ENCODE data around the gene L3MBTL4.

The L3MBTL4 gene

DNA sequence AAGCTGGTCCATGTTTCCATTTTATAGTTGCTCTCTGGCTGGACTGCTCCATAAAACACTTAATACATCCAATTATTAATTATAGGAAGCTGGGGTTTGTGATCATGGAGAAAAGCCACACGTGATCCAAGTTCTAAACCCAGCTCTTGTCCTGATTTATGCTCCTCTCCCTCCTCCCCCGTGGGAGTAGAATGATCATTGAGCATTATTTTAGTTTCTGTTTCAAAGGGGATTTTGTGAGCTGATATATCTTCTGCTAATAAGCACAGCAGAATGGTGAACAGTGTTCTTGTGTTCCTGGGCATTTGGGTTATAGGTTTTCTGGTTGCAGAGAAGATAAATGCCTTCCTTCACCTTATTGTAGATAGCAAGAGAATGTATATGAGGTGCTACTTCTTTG is 383.7 kb downstream of the L3MBTL4 start:
- H3K4me3 ChIP-seq (ENCODE audit: low read depth, low read length): no peak overlapping the region
- no peak for DNase-seq (ENCODE audit: low read depth)
- TF ChIP-seq, protein P1, sequence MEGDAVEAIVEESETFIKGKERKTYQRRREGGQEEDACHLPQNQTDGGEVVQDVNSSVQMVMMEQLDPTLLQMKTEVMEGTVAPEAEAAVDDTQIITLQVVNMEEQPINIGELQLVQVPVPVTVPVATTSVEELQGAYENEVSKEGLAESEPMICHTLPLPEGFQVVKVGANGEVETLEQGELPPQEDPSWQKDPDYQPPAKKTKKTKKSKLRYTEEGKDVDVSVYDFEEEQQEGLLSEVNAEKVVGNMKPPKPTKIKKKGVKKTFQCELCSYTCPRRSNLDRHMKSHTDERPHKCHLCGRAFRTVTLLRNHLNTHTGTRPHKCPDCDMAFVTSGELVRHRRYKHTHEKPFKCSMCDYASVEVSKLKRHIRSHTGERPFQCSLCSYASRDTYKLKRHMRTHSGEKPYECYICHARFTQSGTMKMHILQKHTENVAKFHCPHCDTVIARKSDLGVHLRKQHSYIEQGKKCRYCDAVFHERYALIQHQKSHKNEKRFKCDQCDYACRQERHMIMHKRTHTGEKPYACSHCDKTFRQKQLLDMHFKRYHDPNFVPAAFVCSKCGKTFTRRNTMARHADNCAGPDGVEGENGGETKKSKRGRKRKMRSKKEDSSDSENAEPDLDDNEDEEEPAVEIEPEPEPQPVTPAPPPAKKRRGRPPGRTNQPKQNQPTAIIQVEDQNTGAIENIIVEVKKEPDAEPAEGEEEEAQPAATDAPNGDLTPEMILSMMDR (IDR thresholded peaks at IDR 0.05; ENCODE audit: insufficient read depth, low read depth, low read length, missing control alignments): no peak

DNA sequence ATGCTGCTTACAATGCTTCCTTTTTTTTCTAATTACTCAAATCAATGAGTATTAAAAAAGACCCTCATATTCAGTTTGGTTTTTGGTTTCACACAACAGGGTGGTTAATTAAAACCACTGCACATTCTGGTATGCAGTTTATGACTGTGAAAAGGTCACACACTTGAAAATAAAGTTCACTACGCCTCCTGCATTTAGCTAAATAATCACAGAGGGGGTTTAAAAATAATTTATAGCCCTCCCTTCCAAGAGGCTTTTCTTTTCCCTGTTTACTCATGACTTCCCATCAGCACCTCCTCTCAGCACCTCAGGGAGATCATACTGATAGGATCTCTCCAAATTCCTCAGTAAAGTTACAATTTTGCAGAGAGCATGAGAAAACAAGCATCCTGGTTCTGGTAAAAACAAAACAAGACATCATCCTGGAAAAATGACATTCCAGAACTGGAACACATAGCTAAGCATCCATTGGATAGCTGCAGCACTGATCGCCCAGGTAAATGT is 389.9 kb downstream of the L3MBTL4 start:
- TF ChIP-seq, protein P1 (IDR thresholded peaks at IDR 0.05; ENCODE audit: insufficient read depth, low read depth, low read length, missing control alignments): no peak
- H3K4me3 ChIP-seq (ENCODE audit: low read depth, low read length): no peak overlapping the region
- no peak for DNase-seq (ENCODE audit: low read depth)

DNA sequence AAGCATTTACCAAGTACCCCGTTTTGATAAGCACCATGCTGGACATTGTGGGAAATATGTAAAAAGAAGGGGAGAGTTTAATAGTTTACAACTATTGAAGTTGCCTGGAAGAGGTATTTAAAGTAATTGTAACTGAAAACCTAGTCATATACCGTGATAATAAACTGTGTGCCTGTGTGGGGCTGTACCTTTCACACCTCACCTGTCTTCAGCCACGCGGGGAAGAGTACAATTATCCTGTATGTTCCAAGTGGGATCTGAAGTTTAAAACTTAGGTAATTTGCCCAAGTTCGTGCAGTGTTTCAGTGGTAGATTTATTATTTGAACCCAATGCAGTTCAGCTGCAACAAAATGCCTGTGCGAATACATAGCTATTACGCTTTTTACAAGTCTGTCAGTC is 391.2 kb downstream of the L3MBTL4 start:
- H3K4me3 ChIP-seq (ENCODE audit: low read depth, low read length): no peak overlapping the region
- DNase-seq (ENCODE audit: low read depth): no peak

DNA sequence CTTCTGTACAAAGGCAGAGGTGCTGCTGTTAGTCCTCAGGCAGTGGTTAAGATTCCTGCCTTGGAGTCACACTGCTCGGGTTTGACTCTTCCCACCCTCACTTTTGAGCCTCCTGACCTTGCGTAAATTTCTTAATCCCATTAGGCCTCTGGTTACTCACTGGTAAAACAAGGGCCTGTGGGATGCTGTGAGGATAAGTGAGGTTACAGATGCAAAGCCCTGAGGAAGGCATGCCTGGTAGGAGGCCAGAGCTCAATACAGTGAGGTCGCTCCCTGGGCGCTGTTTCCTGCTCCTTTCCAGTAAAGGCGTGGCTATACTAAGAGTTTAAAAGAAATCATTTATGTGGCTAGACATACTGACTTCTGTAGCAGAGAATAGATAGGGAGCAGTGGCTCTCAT is 391.9 kb downstream of the L3MBTL4 start:
- no peak for DNase-seq (ENCODE audit: low read depth)
- H3K4me3 ChIP-seq (ENCODE audit: low read depth, low read length): no peak overlapping the region
- TF ChIP-seq, protein P1 (IDR thresholded peaks at IDR 0.05; ENCODE audit: insufficient read depth, low read depth, low read length, missing control alignments): no peak

More for the DNA sequence above, 391.2 kb downstream of the L3MBTL4 start:
- TF ChIP-seq, protein P1 (IDR thresholded peaks at IDR 0.05; ENCODE audit: insufficient read depth, low read depth, low read length, missing control alignments): no peak

DNA sequence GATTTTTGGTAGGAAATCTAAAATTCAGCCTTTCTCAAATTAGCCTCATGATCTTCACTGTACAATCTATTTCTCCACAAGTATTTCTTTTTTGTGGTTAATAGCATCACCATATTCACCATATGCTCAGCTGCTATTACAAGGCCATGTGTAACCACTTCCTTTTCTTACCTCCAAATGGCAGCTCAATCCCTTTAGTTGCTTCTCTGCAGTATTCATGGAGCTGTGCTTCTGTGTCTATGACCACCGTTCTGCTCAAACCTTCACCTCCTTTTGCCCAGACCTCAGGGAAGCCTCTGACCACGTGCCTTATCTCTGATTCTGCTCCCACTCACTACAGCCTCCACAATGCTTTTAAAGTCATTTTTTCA is 392.7 kb downstream of the L3MBTL4 start:
- peak; percentile 11 for DNase-seq (ENCODE audit: low read depth)
- H3K4me3 ChIP-seq (ENCODE audit: low read depth, low read length): no peak overlapping the region
- TF ChIP-seq, protein P1 (IDR thresholded peaks at IDR 0.05; ENCODE audit: insufficient read depth, low read depth, low read length, missing control alignments): no peak

DNA sequence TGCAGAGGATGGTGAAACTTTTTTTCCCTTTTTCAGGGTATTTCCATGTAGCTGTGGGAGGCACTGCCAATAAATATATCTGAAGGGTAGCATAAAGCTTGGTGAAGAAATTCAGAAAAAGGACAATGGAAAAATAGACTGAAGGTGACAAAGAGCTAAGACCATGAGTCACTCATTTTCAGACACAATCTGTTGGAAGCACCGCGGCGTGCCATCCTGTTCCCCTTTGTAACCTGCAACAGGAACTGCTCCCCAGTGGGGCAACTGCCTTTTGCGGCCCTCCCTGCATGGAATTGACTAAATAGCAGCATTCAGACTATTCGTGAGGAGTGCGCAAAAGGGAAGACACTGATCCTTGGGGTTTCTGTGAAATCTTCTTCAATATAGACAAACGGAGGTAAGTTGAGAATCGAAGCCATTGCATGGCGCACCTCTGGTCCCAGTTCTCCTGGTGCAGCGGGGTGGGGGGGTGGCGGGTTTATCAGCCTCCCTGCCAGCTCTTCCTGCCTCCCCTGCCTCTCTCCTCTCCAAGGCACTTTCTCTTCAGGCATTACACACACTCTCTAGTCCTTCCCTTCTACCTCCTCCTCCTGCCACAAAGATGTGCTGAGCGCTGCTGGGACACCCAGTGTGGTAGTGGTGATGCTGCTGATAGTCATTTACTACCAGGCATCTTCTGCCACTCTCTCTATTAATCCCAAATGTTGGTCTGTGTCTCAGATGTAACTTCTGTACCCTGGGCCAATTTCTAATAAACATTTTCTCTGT is 393.2 kb downstream of the L3MBTL4 start:
- no peak overlapping the region for H3K4me3 ChIP-seq (ENCODE audit: low read depth, low read length)
- DNase-seq (ENCODE audit: low read depth): no peak
- TF ChIP-seq, protein P1 (IDR thresholded peaks at IDR 0.05; ENCODE audit: insufficient read depth, low read depth, low read length, missing control alignments): no peak

DNA sequence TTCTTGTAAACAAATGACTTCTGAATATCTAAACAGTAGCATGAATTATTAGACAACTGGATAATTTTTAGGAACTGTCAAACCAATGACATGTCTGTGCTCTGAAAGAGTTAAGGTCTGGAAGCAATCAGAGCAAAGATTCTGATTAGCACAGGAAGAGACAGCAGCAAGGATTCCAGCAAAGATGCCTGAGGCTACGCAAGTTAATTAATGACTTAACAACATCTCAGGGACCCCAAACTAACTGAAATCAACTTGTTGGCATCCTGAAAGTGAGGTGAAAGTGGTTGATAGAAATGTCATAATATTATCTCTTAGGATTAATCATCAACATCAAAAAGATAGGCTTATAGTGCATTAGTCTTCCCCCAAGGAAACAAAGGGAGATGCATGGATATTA is 396.0 kb downstream of the L3MBTL4 start:
- no peak for DNase-seq (ENCODE audit: low read depth)
- TF ChIP-seq, protein P1 (IDR thresholded peaks at IDR 0.05; ENCODE audit: insufficient read depth, low read depth, low read length, missing control alignments): no peak
- no peak overlapping the region for H3K4me3 ChIP-seq (ENCODE audit: low read depth, low read length)

Measured in GM12865 (cell line).